Measurements from ENCODE around the gene PYDC1.
"Not testable (repeated sequence)": the region's sequence is repeated elsewhere in the genome, so short reads cannot be mapped to it uniquely, and the experiment has no call there.

The PYDC1 gene

DNA sequence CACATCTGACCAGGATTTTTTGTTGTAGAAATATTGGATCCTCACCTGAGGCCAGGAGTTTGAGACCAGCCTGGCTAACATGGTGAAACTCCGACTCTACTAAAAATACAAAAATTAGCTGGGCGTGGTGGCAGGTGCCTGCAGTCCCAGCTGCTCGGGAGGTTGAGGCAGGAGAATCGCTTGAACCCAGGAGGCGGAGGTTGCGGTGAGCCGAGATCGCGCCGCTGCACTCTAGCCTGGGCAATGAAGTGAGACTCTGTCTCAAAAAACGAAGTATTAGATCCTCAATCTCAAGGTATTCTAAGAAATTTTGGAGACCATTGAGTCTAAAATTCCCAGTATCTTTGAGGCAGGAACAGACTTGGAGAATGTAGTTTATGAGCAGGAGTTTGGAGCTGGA, 21.1 kb downstream of the PYDC1 start:
- DNase-seq (ENCODE audit: low read depth in 2 of 2), result not testable (repeated sequence)

DNA sequence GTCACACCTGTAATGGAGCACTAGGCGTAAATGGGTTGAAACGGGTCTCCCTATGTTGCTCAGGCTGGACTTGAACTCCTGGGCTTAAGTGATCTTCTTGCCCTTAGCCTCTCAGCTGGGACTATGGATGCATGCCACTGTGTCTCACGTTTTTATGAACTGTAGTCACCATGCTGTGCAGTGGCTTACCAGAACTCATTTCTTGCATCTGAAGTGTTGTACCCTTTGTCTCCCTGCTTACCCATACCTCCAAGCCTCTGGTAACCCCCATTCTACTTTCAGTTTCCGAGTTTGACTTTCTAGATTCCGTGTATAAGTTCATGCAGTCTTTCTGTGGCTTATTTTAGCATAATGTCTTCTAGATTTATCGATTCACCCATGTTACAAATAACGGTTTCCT, 22.0 kb downstream of the PYDC1 start:
- no peak for DNase-seq (ENCODE audit: low read depth in 2 of 2)

DNA sequence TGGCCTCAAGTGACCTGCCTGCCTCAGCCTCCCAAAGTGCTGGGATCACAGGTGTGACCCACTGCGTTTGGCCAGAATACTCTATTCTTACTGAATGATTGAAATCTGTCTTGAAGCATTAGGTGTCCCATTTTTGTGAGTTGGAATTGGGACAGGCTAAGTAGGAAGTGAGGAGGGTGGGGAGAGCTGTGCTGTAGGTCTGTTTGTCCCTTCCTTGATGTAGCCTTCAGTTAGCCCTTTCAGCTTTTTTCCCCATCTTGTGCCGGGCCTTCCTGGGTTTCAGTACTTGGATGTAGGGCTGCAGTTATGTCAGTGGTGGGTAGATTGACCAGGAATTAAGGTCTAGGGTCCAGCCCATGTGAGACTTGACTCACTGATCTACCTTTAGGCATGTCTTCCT, 23.1 kb downstream of the PYDC1 start:
- no peak for DNase-seq (ENCODE audit: low read depth in 2 of 2)

DNA sequence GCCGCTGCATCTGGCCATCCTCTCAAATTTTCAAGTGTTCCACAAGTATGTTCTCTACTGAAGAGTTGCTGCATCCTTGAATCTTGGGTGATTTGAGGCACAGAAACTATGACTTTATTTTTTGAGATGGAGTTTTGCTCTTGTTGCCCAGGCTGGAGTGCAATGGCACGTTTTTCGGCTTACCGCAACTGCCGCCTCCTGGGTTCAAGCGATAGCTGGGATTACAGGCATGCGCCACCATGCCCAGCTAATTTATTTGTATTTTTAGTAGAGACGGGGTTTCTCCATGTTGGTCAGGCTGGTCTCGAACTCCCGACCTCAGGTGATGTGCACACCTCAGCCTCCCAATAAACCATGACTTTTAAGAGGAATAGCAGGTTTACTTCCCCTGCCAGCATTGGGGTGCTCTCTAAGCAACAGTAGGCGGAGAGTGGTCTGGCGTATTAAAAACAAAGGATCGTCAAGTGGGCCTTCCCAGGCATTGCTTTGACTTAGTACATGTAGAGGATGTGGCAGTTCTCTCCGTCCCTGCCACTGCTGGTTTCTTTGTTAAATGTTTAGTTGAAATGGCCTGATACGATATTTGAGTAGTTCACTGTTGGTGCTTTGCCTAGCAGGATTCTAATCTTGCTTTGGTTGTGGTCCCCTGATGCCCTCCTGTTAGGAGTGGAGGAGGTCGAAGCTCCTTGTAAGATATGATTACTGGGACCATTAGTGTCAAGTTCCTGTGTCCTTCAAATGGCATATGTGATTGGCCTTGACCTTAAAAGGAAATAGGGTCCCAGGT, 23.9 kb downstream of the PYDC1 start:
- DNase-seq (ENCODE audit: low read depth in 2 of 2), result no peak

DNA sequence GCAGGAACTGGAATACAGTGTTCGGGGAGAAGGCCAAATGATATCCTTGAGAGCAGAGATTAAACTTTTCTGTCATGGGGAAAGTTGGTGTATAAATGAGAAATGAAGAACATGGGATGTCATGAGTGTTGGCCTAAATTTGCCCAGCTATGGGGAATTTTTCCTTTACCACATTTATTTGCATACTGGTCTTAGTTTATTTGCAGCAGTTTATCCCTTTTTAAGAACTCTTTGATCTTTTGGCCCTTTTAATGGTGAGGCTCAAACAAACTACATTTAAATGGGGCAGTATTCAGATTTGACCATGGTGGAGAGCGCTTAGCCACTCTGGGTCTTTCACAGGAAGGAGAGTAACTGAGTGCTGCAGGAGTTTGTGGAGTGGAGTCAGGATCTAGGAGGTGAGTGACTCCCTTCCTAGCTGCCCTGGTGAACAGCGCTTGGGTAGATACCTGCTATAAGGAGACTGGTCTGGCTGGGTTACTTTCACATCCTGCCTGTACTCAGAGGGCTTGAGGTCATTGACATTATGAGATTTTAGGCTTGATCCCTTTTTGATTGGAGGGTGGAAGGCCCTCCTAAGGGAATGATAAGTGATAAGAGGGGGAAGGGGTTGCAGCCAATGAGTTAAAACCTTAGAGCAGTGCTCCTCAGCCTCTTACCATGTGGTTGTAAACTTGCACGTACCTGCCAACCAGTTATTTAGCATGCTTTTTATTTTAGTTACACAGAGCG, 25.1 kb downstream of the PYDC1 start:
- DNase-seq (ENCODE audit: low read depth in 2 of 2), result no peak

DNA sequence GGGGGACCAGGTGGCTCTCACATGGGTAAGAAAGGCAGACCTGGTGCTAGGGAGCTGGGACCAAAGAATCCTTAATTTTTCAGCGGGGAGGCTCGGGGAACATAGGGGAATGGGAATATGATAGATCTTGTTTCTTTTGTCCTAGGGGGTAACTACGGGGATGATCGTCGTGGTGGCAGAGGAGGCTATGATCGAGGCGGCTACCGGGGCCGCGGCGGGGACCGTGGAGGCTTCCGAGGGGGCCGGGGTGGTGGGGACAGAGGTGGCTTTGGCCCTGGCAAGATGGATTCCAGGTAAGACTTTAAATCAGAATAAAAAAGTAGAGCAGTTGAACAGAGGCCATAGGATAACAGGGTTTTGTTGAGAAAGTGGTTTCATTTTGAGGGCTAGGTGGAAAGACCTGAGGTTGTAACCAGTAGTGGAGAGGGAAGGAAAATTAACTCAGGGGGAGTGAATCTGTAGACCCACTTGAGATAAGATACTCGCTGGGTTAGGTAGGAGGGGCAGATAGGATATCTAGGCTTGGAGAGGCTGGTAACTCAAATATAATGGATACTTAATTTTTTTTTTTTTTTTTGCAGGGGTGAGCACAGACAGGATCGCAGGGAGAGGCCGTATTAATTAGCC, 26.0 kb downstream of the PYDC1 start:
- no peak for DNase-seq (ENCODE audit: low read depth in 2 of 2)

DNA sequence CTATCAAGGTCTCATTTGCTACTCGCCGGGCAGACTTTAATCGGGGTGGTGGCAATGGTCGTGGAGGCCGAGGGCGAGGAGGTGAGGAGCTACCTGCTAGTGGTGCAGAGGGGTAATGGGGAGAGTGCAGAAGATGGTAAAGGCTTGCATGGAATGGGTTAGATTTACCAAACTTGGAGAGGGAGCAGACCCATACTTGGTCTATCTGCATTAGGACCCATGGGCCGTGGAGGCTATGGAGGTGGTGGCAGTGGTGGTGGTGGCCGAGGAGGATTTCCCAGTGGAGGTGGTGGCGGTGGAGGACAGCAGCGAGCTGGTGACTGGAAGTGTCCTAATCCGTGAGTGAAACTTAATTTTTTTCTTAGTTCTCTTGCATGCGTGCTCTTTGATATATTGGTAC, 26.9 kb downstream of the PYDC1 start:
- DNase-seq (ENCODE audit: low read depth in 2 of 2), result no peak

DNA sequence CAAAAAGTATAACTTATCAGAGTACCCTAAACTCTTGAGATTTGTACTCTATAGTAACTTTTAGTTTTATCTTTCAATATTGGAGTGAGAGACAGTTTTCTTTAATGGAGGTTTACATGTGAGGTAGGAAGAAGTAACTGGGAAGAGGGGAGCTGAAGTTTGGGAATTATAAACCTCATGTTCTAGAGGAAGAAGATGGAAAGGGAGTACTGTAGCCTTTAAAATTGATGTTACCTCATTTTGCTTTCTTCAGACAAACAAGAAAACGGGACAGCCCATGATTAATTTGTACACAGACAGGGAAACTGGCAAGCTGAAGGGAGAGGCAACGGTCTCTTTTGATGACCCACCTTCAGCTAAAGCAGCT, 27.5 kb downstream of the PYDC1 start:
- no peak for DNase-seq (ENCODE audit: low read depth in 2 of 2)

DNA sequence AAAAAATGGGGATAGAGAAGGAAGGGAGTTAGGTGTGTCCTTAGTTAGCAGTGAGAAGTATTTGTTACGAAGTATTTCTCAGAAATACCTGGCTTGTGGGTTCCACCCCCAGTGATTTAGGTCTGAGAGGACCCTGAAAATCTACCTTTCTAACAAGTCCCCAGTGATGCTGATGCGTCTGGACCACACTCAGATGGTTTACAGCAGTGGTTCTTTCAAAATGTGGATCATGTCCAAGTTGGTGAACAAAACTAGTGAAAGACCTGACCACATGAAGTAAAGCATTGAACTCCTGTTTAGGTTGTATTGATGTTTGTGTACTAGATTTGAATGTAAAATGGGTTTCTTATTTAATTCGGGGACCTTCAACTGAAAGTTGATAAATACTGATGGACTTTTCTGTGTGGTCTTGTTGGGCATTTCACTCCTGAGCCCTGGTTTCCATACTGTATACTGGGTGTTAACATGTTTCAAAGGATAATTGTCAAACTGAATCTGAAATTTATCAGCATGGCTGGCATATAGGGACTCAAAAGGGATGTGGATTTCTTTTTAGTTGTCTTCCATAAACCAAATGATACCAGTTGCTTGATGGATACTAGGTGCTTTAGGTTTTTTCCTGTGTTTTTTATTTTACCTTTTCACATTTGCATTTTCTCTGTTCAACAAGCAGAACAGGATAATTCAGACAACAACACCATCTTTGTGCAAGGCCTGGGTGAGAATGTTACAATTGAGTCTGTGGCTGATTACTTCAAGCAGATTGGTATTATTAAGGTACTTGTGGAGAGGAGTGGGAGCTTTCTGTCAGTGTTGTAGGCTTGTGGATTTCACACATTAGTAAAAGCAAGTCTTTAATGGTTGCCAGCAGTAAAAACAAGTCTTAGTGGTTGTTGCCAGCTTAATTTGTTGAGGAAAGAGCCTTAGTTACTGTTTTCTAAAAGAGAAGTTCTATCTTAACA, 28.2 kb downstream of the PYDC1 start:
- no peak for DNase-seq (ENCODE audit: low read depth in 2 of 2)

DNA sequence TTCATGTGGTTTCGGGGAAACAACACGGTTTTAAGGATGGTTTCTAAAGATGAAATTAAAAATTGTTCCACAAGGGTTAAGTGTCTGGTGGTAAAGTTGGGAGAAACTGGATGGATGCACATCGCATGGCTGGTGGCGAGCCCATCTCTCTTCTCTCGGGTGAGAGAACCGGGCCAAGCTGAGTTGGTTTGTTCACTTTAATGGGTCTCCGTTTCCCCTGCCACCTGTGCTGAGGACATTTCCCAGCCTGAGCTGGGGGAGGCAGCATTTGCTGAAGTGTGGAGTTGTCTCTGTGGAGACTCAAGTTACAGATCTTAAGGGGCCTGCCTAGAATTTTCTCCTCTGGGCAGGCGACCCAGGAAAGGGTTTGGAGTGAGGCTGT, 29.1 kb downstream of the PYDC1 start:
- no peak for DNase-seq (ENCODE audit: low read depth in 2 of 2)

DNA sequence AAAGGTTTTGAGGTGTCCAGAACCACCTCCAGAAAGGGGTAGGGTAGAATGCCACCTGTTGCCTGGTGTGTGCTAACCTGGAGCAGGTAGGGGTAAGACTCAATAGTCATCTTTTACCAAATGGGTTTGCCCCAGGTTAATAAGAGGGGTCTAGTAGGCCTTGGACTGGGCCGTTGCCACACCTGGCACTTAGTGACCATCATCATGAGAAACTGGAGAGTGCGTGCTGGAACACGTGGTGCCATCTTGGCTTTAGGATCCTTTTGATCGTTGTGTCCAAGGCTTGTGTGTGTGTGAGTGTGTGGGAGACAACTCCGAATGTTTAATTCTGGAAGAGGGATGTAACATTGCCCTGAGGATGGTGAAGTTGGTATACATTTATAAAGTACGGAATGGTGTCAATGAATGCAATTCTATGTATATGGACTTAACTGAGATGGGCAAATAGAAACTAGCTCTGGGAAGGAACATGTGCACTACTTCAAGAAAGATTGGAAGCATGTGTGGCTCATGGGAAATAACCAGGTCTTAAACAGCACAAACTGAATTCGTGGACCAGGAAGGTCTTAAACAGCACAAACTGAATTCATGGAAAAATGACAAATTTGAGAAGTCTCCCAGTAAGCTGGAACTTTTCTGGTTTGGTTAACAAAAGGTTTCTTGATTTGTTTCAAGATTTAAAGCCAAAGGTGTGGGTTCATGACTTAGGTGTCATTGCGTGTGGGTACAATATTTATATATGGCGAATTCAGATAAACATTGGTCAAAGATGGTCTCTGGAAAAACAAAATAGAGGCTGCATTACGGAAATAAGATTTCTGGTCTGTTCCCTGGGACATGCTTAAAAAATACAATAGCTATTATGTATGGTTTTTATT, 29.8 kb downstream of the PYDC1 start:
- DNase-seq (ENCODE audit: low read depth in 2 of 2), result no peak

DNA sequence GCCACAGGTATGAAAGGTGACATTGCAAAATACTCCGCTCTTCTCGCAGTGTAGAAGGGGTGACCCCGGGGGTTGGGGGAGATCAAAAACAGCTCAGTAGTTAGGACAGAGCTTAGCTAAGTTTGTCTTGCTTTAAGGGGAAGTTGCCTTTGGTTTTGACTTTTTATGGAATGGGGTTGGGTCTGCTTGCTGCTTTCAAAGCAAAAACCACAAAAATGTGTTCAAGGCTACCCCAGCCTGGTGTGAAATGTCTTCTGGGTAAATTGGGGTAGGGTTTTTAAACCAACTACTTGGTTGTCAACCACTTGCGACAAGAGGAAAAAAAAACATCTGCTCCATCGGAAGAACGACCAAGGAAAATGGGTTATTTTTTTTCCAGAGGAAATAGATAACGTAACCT, 30.8 kb downstream of the PYDC1 start:
- DNase-seq (ENCODE audit: low read depth in 2 of 2), result no peak

DNA sequence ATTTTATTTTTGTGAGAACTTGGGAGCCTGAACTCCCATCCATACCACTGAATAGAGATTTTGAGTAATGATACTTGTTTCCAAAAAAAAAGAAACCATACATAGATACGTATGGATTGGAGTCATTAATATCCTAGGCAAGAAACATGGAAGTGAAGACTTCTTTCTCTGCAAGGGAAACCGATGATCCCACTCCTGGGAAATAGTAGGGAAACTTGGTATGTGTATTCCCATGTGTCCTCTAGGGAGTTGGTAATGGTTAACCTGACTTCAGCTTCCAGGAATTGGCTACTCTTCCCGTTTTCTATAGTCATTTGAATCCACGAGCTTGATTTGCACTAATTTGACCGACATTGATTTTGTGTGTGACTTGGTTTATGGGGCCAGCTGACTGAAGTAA, 31.6 kb downstream of the PYDC1 start:
- DNase-seq (ENCODE audit: low read depth in 2 of 2), result no peak

DNA sequence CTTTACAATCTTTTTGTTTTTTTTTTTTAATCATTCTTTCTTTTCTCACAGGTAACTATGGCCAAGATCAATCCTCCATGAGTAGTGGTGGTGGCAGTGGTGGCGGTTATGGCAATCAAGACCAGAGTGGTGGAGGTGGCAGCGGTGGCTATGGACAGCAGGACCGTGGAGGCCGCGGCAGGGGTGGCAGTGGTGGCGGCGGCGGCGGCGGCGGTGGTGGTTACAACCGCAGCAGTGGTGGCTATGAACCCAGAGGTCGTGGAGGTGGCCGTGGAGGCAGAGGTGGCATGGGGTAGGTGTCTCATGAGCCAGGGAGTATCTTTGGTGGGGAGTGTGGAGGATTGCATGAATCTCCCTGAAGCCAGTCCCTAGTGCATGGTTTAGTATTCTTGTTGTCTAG, 32.0 kb downstream of the PYDC1 start:
- DNase-seq (ENCODE audit: low read depth in 2 of 2), result no peak

DNA sequence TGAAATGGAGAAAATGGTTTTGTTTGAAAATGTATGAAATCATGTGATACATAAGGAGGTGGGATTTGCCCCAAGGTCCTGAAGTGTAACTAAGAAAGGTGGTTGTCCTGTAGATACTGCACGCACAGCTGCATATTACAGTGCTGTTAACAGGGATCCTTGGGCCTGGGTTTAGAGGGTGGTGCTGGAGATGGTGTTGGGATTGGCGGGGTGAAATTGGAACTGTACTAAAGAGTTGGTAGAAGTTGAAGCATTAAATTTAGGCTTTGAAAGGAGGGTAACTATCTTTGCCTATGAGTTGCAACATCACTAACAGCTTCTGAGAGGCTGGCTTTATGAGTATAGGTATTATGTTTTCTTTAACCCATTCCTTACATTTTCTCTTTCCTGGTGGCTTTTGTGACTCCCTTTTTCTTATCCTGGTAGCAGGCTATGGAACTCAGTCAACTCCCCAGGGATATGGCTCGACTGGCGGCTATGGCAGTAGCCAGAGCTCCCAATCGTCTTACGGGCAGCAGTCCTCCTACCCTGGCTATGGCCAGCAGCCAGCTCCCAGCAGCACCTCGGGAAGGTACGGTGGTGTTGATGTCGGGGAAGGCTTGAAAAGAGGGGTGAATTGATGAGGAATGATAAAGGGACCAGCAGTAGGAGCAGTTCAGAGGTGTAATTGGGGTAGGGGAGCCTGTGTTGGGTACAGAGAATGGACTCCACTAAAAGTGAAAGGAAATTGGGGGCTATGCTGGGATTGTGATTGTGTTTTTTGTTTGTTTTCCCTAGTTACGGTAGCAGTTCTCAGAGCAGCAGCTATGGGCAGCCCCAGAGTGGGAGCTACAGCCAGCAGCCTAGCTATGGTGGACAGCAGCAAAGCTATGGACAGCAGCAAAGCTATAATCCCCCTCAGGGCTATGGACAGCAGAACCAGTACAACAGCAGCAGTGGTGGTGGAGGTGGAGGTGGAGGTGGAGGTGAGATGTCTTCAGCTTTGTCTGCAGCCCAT, 33.2 kb downstream of the PYDC1 start:
- no peak for DNase-seq (ENCODE audit: low read depth in 2 of 2)

DNA sequence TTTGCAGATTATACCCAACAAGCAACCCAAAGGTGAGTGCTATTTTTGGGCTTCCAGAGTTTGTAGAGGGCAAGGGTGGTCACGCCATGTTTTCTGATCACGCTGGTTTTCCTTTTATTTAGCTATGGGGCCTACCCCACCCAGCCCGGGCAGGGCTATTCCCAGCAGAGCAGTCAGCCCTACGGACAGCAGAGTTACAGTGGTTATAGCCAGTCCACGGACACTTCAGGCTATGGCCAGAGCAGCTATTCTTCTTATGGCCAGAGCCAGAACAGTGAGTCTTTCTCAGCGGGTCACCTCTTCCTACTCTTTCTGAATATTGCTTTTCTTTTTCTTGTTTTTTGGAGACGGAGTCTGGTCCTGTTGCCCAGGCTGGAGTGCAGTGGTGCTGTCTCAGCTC, 34.5 kb downstream of the PYDC1 start:
- DNase-seq (ENCODE audit: low read depth in 2 of 2), result no peak

DNA sequence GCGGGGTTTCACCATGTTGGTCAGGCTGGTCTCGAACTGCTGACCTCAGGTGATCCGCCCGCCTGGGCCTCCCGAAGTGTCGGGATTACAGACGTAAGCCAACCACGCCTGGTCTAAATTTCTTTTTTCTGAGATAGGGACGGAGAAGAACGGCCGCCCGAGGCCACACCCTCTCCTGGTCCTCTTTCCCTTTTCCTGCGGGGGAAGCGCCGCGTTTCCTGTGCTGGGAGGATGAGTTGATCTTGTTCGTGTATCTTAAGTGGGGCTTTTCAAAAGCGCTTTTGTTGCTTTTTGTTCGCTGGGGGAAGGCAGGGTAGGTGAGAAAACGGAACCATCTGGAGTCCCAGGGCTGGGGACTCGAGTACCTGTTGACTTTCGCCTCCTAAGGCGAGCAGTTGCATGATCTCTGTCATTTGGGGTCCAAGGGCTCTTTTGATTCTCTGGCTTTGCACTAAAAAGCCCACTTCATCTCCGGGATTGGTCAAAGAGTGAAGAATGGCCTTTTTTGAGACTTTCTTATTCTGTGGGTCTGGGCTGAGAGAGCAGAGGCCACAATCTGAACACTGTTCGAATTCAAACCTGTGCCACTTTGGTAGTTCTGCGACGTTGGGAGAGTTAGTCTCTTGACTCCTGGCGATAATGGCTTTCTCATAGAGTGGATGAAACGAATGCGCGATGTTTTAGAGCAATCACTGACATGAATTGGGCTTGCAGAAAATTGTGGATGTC, 35.7 kb downstream of the PYDC1 start:
- no peak for DNase-seq (ENCODE audit: low read depth in 2 of 2)

DNA sequence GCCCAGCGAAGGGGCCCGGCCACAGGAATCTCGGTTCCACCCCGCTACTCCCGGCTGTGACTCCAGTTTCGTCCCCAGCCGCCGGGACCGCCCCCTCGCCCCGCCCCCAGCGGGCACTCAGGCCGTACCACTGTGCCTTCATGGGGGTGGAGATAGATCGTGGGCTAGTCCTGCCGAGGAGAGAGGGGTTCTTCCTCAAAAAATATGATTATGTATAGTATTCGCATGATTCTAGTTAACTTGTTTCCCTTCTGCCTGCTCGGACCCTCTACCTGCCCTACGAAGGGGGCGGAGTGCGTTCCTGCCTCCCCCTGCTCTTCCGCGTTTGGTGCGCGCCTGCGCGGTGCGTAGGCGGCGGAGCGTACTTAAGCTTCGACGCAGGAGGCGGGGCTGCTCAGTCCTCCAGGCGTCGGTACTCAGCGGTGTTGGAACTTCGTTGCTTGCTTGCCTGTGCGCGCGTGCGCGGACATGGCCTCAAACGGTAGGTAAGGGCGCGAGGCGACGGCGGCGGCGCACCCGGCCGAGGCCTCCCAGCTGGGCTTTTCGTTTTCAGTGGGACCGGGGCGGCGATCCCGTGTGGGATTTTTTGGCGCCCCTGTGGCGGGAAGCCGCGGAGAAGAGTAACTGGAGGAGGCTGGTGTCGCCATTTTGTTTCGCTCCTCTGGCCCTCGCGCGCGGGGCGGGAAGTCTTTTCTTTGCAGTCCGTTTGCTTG, 37.0 kb downstream of the PYDC1 start, which contains the start of gene FUS:
Gene FUS (plus strand): TSS at position 393 of the 713 bp plus-strand sequence. CDS start 76 bp downstream, at position 469.
- peak; percentile 82 for DNase-seq (ENCODE audit: low read depth in 2 of 2)

Measured in activated CD8-positive, alpha-beta memory T cell treated with anti-CD3 and anti-CD28 coated beads for 4 hours (primary cell).